ENCODE data around the gene MAPK8IP3. TPM values are rescaled to one million over a fixed set of nuclear protein-coding genes. Genes with fewer than 3 reads are reported as not detected.
A peak's percentile ranks its signal among the peaks of the same experiment; 100 is the strongest.
"Not testable (repeated sequence)": the region's sequence is repeated elsewhere in the genome, so short reads cannot be mapped to it uniquely, and the experiment has no call there.

The MAPK8IP3 gene
- total RNA-seq, 2 experiments from 2014 or later, result 146 to 157 TPM

DNA sequence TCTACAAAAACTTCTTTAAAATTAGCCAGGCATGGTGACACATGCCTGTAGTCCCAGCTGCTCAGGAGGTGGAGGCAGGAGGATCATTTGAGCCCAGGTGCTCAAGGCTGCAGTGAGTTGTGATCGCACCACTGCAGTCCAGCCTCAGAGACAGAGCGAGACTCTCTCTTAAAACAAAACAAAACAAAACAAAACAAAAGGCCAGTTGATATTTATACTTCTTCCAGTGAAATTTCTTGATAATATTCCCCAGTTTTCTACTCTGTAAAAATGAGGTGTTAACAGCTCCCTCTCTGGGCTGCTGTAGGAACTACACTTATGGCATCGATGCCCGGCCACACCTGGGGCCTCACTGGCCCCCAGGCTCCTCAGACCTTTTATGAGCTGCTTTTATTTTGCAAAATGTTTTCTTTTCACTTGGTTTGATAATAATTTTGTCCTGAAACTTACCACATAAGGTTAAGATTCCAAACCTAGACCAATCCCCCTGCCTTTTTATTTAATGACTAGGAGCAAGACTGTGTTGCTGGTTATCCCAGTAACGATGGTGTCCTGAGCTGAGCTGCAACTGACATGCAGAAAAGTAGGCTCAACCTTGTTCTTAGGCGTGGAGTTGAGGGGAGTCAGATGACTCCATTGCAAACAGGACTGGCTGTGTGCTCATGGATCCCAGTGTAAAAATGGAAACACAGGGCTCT, 17.6 kb downstream of the MAPK8IP3 start:
- no peak for DNase-seq
- Mint-ChIP-seq H3K27me3 (no peaks in the 10 kb centered on the region), H3K36me3 (peaks cover 10% of the 10 kb centered on the region), H3K27ac (peak overlapping the region; percentile 24), H3K4me3 (no peak overlapping the region), H3K9me3 (no peaks in the 10 kb centered on the region), H3K4me1 (peaks cover 28% of the 10 kb centered on the region)
- POLR2A ChIA-PET, result interaction anchor here (0.9 kb wide), 1 partner anchor 307 kb away, joined by 3 read pairs; no protein-coding TSS in a partner anchor
- ATAC-seq (ENCODE audit: low read depth), result no peak

DNA sequence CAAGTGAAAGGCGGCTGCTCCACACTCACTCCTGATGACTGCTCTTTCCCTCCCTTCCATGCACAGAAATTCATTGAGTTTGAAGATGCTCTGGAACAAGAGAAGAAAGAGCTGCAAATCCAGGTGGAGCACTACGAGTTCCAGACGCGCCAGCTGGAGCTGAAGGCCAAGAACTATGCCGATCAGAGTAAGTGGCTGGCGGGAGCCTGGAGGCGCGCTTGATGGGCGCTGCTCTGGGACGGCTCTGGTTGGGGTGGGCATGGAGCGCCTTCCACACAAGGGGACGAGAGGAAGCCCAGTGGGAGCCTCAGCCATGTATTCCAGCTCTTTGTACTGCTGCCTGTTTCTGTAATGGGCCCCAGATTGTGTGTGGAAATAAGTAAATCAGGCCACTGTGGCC, 18.5 kb downstream of the MAPK8IP3 start:
- DNase-seq, result no peak
- no peak for ATAC-seq (ENCODE audit: low read depth)
- no peaks in the 10 kb centered on the region for H3K27me3 Mint-ChIP-seq
- peaks cover 25% of the 10 kb centered on the region for H3K4me1 Mint-ChIP-seq
- H3K36me3 Mint-ChIP-seq, result peaks cover 10% of the 10 kb centered on the region
- H3K9me3 Mint-ChIP-seq, result no peaks in the 10 kb centered on the region
- H3K27ac Mint-ChIP-seq, result no peak overlapping the region
- no peak overlapping the region for H3K4me3 Mint-ChIP-seq
- POLR2A ChIA-PET, result no interaction called here

DNA sequence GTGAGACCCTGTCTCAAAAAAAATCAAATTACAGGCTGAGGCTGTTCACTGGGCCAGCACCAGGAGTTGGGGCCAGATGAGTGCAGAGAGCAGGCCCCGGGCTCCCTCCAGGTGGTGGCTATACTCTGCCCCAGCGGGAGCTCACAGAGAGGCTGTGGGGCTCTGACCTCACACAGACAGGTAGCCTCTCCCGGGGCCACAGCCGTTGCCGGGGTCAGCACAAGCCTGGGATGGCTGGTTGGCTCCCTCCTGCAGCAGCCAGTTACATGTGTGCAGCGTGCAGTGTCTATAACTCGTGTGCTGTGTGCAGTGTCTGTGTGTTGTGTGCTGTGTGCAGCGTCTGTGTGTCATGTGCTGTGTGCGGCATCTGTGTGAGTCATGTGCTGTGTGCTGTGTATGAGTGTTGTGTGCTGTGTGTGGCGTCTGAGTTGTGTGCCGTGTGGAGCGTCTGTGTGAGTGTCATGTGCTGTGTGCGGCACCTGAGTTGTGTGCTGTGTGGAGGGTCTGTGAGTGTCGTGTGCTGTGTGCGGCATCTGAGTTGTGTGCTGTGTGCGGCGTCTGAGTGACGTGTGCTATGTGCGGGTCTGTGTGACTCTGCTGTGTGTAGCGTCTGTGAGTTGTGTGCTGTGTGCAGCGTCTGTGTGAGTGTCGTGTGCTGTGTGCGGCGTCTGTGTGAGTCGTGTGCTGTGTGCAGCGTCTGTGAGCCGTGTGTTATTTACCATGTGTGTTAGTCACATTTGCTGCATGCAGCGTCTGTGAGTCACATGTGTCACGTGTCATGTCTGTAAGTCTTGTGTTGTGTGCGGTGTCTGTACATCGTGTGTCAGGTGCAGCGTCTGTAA, 20.9 kb downstream of the MAPK8IP3 start:
- POLR2A ChIA-PET, result no interaction called here
- Mint-ChIP-seq H3K4me1 (peaks cover 18% of the 10 kb centered on the region), H3K27ac (peak overlapping the region; percentile 52), H3K36me3 (peaks cover 11% of the 10 kb centered on the region), H3K4me3 (no peak overlapping the region), H3K9me3 (no peaks in the 10 kb centered on the region), H3K27me3 (no peaks in the 10 kb centered on the region)
- no peak for DNase-seq
- ATAC-seq (ENCODE audit: low read depth), result no peak

DNA sequence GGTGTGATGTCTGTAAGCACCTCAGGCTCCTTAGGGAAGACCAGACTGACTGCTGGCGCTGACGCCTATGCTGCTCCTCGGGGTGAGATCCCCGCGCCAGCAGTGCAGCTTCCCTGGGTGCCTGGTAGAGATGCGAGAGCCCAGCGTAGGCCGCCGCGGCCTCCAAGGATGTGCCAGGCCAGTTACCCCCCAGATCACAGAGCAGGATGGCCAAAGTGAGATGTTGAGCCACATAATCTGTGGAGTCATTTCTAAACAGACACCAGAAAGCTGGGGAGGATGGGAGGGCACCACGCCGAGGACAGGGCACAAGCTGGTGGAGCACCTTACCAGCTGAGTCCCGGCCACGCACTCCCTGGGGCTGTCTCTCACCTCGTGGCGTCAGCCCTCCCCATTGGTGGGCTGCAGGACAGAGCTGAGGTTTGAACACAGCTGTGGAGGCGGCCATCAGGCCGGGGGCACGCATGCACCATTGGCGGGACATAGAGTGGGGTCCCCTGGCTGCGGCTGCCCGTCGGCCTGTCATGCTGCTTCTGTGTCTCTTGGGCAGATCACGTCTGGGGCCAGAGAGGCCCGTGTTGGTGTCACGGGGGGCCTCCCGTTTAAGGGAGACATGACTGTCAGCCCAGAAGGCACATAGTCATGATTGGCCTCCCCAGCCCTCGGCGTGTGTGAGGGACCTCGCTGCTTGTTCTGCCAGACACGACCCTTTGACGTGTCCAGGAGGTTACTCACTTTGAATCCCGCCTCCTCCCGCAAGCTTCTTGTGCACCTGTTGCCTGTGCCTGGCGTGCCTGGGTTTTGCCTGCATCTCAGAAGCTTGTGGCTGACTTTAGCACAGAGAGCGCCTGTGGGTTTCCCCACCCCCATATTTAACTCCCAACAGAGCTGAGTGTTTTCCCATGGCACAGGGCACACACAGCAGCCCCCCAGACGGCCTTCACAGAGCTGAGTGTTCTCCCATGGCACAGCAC, 21.9 kb downstream of the MAPK8IP3 start:
- POLR2A ChIA-PET, result no interaction called here
- DNase-seq (no peak), ATAC-seq (ENCODE audit: low read depth) (no peak)
- H3K9me3 Mint-ChIP-seq, result no peaks in the 10 kb centered on the region
- no peaks in the 10 kb centered on the region for H3K27me3 Mint-ChIP-seq
- no peak overlapping the region for H3K4me3 Mint-ChIP-seq
- H3K36me3 Mint-ChIP-seq, result peaks cover 12% of the 10 kb centered on the region
- H3K27ac Mint-ChIP-seq, result no peak overlapping the region
- peaks cover 11% of the 10 kb centered on the region for H3K4me1 Mint-ChIP-seq

DNA sequence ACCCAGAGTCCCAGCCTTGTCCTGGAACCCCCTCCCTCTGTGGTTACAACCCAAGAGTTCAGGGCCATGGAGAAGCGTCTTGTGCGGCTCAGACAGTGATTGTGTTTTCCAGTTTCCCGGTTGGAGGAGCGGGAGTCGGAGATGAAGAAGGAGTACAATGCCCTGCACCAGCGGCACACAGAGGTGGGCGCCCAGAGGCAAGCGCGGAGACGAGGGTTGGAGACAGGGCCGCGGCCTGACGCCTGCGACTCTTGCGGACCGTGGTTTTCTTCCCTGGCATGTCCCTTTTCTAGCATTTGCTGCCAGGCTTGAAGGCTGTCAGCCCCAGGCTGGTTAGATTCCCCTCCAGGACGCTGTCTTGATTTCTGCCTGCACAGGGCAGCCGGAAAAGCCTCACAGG, 23.0 kb downstream of the MAPK8IP3 start:
- H3K27ac Mint-ChIP-seq, result no peak overlapping the region
- H3K9me3 Mint-ChIP-seq, result no peaks in the 10 kb centered on the region
- H3K4me3 Mint-ChIP-seq, result no peak overlapping the region
- H3K27me3 Mint-ChIP-seq, result no peaks in the 10 kb centered on the region
- ATAC-seq (ENCODE audit: low read depth) (no peak), DNase-seq (no peak)
- H3K4me1 Mint-ChIP-seq, result peaks cover 5% of the 10 kb centered on the region
- POLR2A ChIA-PET, result no interaction called here
- H3K36me3 Mint-ChIP-seq, result peaks cover 17% of the 10 kb centered on the region

DNA sequence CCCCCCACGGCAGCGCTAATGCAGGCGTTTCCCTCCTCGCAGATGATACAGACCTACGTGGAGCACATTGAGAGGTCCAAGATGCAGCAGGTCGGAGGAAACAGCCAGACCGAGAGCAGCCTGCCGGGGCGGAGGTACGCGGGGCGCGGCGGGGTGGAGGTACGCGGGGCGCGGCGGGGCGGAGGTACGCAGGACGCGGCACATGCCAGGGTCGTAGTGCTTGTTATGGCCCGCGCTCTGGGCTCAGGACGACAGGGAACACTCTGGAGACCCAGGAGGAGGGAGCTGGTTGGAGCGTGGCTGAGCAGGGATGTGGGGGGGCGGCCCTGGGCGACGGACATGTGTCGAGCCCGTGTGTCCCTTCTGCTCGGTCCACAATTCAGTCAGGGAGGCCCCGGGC, 23.4 kb downstream of the MAPK8IP3 start:
- no peaks in the 10 kb centered on the region for H3K27me3 Mint-ChIP-seq
- DNase-seq (no peak), ATAC-seq (ENCODE audit: low read depth) (no peak)
- POLR2A ChIA-PET, result no interaction called here
- no peaks in the 10 kb centered on the region for H3K9me3 Mint-ChIP-seq
- peaks cover 17% of the 10 kb centered on the region for H3K36me3 Mint-ChIP-seq
- H3K4me3 Mint-ChIP-seq, result no peak overlapping the region
- no peak overlapping the region for H3K27ac Mint-ChIP-seq
- H3K4me1 Mint-ChIP-seq, result peaks cover 5% of the 10 kb centered on the region

DNA sequence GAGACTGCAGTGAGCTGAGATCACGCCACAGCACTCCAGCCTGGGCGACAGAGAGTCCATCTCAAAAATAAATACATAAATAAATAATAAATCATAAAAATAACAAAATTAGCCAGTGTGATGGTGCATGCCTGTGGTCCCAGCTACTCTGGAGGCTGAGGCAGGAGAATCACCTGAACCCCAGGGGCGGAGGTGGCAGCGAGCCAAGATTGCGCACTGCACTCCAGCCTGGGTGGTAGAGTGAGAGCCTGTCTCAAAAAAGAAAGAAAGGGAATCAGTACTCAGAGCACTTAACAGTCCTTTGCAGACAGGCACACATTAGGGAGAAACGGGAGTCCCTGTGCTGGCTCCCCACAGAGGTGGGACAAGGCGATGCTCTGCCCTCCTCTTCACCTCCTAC, 25.1 kb downstream of the MAPK8IP3 start:
- Mint-ChIP-seq H3K27me3 (no peaks in the 10 kb centered on the region), H3K36me3 (peaks cover 17% of the 10 kb centered on the region), H3K27ac (no peak overlapping the region), H3K4me3 (no peak overlapping the region), H3K4me1 (peaks cover 5% of the 10 kb centered on the region), H3K9me3 (no peaks in the 10 kb centered on the region)
- no peak for ATAC-seq (ENCODE audit: low read depth)
- no peak for DNase-seq
- POLR2A ChIA-PET, result no interaction called here

DNA sequence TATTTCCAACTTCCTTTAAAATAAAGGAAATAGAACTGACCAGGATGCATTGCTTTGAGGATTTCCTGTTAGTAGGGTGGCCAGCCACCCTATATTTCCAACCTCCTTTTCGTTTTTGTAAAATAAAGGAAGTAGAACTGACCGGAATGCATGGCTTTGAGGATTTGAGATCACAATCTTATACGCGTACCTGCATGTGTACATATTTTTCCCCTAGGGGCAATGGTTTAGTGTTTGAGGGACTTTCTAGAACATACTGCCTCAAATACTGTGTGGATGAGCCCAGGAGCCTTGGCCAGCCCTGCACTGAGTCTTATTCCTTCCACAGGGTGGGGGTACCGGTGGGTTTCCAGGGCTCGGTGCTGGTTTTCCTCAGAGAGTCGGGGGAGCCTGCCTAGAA, 25.6 kb downstream of the MAPK8IP3 start:
- no peak for DNase-seq
- H3K4me1 Mint-ChIP-seq, result peaks cover 5% of the 10 kb centered on the region
- peaks cover 15% of the 10 kb centered on the region for H3K36me3 Mint-ChIP-seq
- POLR2A ChIA-PET, result no interaction called here
- H3K27ac Mint-ChIP-seq, result no peak overlapping the region
- no peaks in the 10 kb centered on the region for H3K9me3 Mint-ChIP-seq
- H3K4me3 Mint-ChIP-seq, result no peak overlapping the region
- ATAC-seq (ENCODE audit: low read depth), result no peak
- no peaks in the 10 kb centered on the region for H3K27me3 Mint-ChIP-seq

DNA sequence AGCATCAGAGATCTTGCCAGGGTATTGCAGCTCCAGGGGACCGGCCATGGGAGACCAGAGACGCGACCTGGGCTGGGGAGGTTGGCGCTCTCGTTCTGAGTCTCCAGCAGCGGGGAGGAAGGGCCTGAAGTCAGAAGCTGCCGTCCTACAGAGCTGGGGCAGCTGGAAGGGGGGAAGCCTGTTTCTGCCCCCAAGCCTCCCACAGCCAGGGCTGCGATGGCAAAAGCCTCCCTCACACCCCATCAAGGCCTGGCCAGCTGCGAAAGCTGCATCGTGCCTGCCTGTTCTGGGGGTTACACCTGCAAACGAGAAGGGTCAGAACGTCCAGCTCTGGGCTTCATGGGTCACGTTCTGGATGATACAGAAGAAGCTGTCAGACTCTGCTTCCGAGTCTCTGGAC, 26.1 kb downstream of the MAPK8IP3 start:
- Mint-ChIP-seq H3K4me3 (no peak overlapping the region), H3K27ac (no peak overlapping the region), H3K36me3 (peaks cover 11% of the 10 kb centered on the region), H3K4me1 (peaks cover 3% of the 10 kb centered on the region), H3K9me3 (no peaks in the 10 kb centered on the region), H3K27me3 (no peaks in the 10 kb centered on the region)
- no peak for DNase-seq
- POLR2A ChIA-PET, result no interaction called here
- ATAC-seq (ENCODE audit: low read depth), result no peak

DNA sequence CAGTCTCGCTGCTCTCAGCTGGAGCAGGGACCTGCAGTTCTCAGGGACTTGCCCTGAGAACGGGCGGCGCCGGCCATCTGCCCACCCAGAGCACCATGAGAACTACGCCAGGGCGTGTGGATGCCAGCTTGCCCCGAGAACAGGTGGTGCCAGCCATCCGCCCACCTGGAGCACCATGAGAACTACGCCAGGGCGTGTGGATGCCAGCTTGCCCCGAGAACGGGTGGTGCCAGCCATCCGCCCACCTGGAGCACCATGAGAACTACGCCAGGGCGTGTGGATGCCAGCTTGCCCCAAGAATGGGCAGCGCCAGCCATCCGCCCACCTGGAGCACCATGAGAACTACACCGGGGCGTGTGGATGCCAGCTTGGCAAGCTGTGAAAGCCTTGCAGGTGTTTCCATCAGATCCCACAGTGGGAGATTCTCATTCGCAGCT, 26.6 kb downstream of the MAPK8IP3 start:
- H3K4me1 Mint-ChIP-seq; DNase-seq; H3K27ac Mint-ChIP-seq; H3K9me3 Mint-ChIP-seq; H3K27me3 Mint-ChIP-seq; ATAC-seq (ENCODE audit: low read depth); H3K36me3 Mint-ChIP-seq; H3K4me3 Mint-ChIP-seq: not testable (repeated sequence)
- POLR2A ChIA-PET, result interaction anchor here (0.5 kb wide), 1 partner anchor 440 kb away, joined by 3 read pairs; no protein-coding TSS in a partner anchor

DNA sequence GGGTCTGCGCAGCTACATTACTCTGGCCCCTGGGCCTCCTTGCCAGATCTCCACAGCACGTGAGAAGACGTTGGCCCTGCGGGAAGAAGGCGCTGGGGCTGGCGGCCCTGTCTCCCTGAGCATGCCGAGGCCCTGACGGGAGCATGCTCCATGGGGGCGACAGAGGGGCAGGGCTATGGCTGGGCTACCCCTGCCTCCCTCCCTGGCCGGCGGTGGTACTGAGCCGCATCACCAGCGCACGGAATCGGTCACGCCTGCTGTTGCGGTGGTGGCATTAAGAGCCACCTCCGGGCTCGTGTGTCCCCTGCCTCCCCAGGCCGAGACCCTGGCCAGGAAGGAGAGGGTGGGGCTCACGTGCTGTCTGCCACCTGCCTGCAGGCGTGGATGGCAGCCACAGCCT, 28.1 kb downstream of the MAPK8IP3 start:
- no peak overlapping the region for H3K27ac Mint-ChIP-seq
- no peaks in the 10 kb centered on the region for H3K27me3 Mint-ChIP-seq

DNA sequence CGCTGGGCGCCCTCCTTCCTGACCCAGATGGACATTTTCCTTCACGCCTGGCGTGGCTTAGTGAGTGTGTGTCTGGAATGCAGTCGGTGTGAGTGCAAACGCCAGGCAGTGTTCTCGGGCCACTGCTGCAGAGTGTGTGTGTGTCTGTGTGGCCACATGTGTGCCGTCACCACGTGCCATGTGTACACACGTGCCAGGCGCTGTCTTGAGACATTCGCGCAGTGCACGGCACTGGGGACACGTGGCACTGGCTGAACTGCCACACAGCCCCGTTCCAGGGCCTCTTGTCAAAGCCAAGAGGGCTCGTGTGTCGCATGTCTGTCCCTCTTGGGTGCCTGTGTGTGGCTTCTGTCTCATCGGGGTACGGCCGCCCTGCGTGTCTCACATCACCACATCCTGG, 28.8 kb downstream of the MAPK8IP3 start:
- ATAC-seq (ENCODE audit: low read depth), result no peak
- H3K27ac Mint-ChIP-seq, result no peak overlapping the region
- DNase-seq, result no peak
- H3K4me3 Mint-ChIP-seq, result no peak overlapping the region
- POLR2A ChIA-PET, result no interaction called here
- no peaks in the 10 kb centered on the region for H3K27me3 Mint-ChIP-seq
- H3K36me3 Mint-ChIP-seq, result peaks cover 7% of the 10 kb centered on the region
- no peaks in the 10 kb centered on the region for H3K9me3 Mint-ChIP-seq
- H3K4me1 Mint-ChIP-seq, result no peaks in the 10 kb centered on the region

More for the DNA sequence above, 28.1 kb downstream of the MAPK8IP3 start:
- POLR2A ChIA-PET, result no interaction called here
- H3K36me3 Mint-ChIP-seq, result peaks cover 7% of the 10 kb centered on the region
- DNase-seq, result no peak
- no peaks in the 10 kb centered on the region for H3K4me1 Mint-ChIP-seq
- ATAC-seq (ENCODE audit: low read depth), result no peak
- no peak overlapping the region for H3K4me3 Mint-ChIP-seq
- H3K9me3 Mint-ChIP-seq, result no peaks in the 10 kb centered on the region

DNA sequence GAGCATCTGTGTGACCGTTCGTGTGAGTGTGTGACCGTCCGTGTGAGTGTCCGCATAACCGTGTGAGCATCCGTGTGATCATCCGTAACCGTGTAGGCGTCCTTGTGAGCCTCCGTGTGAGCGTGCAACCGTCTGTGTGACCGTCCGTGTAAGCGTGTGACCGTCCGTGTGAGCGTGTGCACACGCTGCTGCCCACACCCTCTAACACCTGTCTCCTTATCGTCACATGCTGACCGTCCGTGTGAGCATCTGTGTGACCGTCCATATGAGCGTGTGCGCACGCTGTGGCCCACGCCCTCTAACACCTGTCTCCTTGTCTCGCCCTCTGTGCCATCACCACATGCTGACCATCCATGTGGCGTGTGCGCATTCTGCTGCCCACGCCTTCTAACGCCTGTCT, 34.2 kb downstream of the MAPK8IP3 start:
- Mint-ChIP-seq H3K9me3 (no peaks in the 10 kb centered on the region), H3K27me3 (no peaks in the 10 kb centered on the region), H3K36me3 (peaks cover 1% of the 10 kb centered on the region), H3K4me3 (no peak overlapping the region), H3K4me1 (no peaks in the 10 kb centered on the region), H3K27ac (no peak overlapping the region)
- no peak for DNase-seq
- POLR2A ChIA-PET, result no interaction called here
- no peak for ATAC-seq (ENCODE audit: low read depth)
